ENCODE measurements around the gene DKK3.

Gene DKK3

DNA sequence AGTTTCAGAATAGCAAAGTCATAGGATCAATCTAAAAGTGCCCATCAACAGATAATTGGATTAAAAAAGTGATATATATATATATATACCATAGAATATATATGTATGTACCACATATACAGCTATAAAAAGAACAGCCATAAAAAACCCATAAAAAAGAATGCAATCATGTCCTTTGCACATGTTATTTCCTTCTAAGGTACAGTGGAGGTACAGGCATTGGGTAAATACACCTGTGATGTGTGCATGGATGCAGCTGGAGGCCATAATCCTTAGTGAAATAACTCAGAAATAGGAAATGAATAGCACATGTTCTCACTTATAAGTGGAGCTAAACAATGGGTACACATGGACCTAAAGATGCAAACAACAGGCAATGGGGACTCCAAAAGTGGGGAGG, 7.1 kb upstream of the DKK3 start:
- in situ Hi-C loops (cut with HindIII; ENCODE audit: low sequenced_read_pairs), result no loop called here
- TF ChIP-seq, protein P1, sequence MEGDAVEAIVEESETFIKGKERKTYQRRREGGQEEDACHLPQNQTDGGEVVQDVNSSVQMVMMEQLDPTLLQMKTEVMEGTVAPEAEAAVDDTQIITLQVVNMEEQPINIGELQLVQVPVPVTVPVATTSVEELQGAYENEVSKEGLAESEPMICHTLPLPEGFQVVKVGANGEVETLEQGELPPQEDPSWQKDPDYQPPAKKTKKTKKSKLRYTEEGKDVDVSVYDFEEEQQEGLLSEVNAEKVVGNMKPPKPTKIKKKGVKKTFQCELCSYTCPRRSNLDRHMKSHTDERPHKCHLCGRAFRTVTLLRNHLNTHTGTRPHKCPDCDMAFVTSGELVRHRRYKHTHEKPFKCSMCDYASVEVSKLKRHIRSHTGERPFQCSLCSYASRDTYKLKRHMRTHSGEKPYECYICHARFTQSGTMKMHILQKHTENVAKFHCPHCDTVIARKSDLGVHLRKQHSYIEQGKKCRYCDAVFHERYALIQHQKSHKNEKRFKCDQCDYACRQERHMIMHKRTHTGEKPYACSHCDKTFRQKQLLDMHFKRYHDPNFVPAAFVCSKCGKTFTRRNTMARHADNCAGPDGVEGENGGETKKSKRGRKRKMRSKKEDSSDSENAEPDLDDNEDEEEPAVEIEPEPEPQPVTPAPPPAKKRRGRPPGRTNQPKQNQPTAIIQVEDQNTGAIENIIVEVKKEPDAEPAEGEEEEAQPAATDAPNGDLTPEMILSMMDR (IDR thresholded peaks at IDR 0.05; ENCODE audit: low read depth, low read length), result no peak
- no peak for DNase-seq (ENCODE audit: low read depth, low spot score)
- H3K4me3 ChIP-seq (ENCODE audit: low read depth, low read length), result no peak overlapping the region

DNA sequence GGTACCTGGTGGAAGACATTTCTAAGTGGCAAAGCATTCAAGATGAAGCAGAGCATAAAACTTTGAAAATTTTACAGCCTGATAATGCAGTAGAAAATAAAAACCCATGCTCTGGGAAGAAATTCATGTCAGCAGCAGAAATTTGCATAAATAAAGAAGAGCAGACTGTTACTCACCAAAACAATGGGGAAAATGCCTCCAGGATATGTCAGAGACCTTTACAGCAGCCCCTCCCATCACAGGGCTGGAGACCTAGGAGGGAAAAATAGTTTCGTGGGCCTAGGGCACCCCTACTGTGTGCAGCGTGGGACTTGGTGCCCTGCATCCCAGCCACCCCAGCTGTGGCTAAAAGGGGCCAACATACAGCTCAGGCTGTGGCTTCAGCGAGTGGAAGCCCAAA, 5.4 kb upstream of the DKK3 start:
- no peak for DNase-seq (ENCODE audit: low read depth, low spot score)
- no peak overlapping the region for H3K4me3 ChIP-seq (ENCODE audit: low read depth, low read length)
- in situ Hi-C loops (cut with HindIII; ENCODE audit: low sequenced_read_pairs), result no loop called here
- TF ChIP-seq, protein P1 (IDR thresholded peaks at IDR 0.05; ENCODE audit: low read depth, low read length), result no peak

DNA sequence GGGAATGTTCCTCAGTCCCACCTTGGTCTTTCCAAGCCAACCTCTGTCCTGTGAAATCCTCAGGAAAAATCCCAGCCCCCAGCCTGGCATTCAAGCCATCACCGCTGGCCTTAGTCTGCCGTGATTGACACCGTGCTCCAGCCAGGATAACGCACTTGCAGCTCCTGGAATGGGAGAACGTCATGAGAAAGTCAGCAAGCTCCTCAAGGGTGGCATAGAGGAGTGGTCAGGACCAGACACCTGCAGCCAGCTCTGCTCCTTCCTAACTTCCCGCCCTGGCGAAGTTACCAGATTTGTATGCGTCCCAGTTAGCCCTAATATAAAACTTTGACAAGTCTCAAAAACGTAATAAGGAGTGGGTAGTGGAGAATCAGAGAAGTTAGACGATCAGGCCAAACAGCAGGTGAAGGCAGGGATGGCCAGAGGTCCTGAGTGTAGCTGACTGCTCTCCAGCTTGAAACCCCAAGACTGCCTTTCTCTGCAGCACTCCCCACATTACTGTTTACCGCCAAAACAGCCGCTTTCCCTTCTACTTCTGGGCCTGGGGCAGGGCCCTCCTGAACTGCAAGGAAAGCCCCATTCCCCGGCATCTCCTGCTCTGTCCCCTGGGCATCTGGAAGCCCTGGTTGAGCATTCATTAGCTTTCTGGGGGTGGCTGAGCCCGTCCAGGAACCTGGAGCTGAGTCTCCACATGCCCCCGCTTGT, 1.3 kb upstream of the DKK3 start:
- no peak for DNase-seq (ENCODE audit: low read depth, low spot score)
- peak overlapping the region; percentile 28 for H3K4me3 ChIP-seq (ENCODE audit: low read depth, low read length)
- in situ Hi-C loops (cut with HindIII; ENCODE audit: low sequenced_read_pairs), result no loop called here
- TF ChIP-seq, protein P1 (IDR thresholded peaks at IDR 0.05; ENCODE audit: low read depth, low read length), result no peak

DNA sequence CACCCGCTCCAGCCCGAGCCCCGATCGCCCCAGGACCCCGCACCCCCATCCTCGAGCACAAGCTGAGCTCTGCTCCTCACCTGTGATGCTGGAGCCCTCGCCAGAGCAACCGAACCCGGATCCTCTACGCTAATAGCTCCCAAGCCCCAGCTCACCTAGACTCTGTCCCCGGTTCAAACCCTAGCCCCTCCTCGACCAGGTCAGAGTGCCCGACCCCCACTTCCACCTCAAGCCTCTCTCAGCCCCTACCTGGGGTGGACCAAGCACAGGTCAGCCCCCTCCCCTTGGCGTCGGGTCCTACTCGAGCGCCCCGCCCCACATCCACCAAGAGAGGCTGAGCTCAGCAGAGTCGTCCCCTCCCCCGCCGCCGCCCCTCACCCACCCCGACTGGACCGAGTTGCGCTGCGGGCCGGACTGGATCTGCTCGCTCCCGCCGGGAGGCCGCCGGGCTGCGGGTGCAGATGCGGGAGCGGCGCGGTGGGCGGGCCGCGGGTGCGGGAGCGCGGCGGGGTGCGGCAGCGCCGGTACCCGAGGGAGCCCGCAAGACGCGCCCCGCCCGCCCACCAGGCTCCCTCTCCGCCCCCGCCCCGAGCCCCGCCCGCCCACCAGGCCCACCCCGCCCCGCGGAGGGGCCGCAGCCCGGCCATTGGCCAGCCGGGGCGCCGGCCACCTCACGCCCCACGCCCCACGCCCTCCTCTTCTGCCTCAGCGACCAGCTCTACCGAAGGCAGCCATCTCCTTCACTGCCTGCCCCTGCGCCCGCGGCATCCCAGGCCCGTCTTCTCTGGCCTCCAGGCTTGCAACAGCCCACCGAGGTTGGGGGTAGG, 577 bp upstream of the DKK3 start:
- DNase-seq (ENCODE audit: low read depth, low spot score), result peak; percentile 65
- peak overlapping the region; percentile 87 for H3K4me3 ChIP-seq (ENCODE audit: low read depth, low read length)
- TF ChIP-seq, protein P1 (IDR thresholded peaks at IDR 0.05; ENCODE audit: low read depth, low read length), result no peak
- in situ Hi-C loops (cut with HindIII; ENCODE audit: low sequenced_read_pairs), result no loop called here

DNA sequence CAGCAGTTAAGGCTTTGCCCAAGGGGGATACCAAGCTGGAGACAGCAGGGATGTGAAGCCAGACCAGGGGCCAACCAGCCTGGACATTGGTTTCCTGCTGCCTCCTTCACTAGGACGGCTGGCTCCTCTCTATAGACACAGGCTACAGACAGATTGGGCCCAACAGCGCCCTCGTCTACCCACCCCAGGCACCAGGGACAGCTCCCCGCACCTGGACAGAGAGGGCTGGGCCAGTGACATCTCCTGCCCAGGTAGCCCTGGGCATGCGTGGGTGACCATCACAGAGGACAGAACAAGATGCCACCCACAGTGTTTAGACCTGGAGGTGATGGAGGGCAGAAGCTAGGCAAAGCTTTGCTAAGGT, 1.2 kb downstream of the DKK3 start:
- DNase-seq (ENCODE audit: low read depth, low spot score), result no peak
- TF ChIP-seq, protein P1 (IDR thresholded peaks at IDR 0.05; ENCODE audit: low read depth, low read length), result no peak
- peak overlapping the region; percentile 87 for H3K4me3 ChIP-seq (ENCODE audit: low read depth, low read length)
- in situ Hi-C loops (cut with HindIII; ENCODE audit: low sequenced_read_pairs), result no loop called here

DNA sequence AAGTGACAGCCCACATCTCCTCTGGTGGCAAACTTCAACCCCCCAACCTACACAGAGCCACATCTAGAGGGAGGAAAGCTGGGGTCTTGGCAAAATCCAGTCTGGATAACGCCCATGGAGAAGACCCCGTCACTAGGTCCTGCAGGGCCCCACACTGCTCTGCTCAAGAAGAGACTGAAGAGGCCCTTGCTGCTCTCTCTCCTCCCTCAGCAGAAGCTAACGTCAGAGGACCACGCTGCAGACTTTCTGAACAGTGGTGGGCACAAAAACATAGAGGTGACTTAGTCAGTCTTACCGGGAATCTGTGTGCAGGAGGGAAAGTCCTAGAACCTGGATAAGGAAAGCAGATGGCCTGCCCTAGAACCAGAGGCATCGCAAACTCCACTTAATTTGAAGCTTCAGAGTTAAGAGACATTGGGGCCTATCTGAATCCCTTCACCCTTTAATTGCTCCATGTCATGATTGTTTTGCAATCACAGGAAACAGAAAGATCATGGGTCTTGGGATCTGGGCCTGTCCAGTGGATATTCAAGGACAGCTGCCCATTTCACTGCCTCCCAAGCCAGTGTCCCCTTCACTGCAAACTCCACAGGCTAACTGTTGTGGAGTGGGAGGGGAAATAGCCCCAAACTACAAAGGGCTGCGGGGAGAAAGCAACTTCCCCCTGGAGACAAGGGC, 1.7 kb downstream of the DKK3 start:
- no peak for DNase-seq (ENCODE audit: low read depth, low spot score)
- TF ChIP-seq, protein P1 (IDR thresholded peaks at IDR 0.05; ENCODE audit: low read depth, low read length), result no peak
- in situ Hi-C loops (cut with HindIII; ENCODE audit: low sequenced_read_pairs), result no loop called here
- no peak overlapping the region for H3K4me3 ChIP-seq (ENCODE audit: low read depth, low read length)
